Esophagus muscularis mucosa (tissue), 4 donors: Measurements from ENCODE around the gene COL11A1.

Source experiments
- EP300 ChIP-seq: sonication (generic); formaldehyde crosslinking; IDR thresholded peaks from one replicate; pipeline ENCODE4 v1.6.1; 2017; ENCODE audit warnings: antibody characterized with exemption
- POLR2A ChIP-seq: fragments of 450-650 bp; IDR thresholded peaks from one replicate; pipeline ENCODE4 v1.6.1; 2017; ENCODE audit warnings: antibody characterized with exemption, moderate library complexity, mild to moderate bottlenecking, low read depth
- POLR2AphosphoS5 ChIP-seq, 2 donors: sonication (generic); formaldehyde crosslinking; IDR thresholded peaks; one replicate each; pipeline ENCODE4 v1.6.1; 2017; ENCODE audit warnings: antibody characterized with exemption in 2 of 2
- TF ChIP-seq, protein P1 (sequence below), 3 experiments: fragments of 200-600 bp in 2 of 3; fragments of 450-650 bp in 1 of 3; sonication (generic) in 2 of 3; IDR thresholded peaks; one replicate each; pipeline ENCODE4 v1.5.1; 2017 to 2019; ENCODE audit warnings: antibody characterized with exemption in 3 of 3, mild to moderate bottlenecking in 2 of 3, moderate library complexity in 1 of 3

DNA sequence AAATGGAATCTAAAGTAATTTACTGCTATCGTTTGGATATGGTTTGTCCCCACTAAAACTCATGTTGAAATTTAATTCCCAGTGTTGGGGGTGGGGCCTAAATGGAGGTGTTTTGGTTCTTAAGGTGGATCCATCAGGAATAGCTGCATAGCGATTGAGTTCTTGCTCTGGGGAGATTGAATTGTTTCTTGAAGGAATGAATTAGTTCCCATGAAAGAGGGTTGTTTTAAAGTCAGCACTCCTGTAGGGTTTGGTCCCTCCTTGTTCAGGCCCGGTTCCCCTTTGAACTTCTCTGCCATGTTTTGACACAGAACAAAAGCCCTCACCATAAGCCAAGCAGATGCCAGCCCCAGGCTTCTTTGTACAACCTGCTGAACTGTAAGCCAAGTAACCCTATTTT lies 170.9 kb downstream of the COL11A1 start:
- TF ChIP-seq, protein P1, sequence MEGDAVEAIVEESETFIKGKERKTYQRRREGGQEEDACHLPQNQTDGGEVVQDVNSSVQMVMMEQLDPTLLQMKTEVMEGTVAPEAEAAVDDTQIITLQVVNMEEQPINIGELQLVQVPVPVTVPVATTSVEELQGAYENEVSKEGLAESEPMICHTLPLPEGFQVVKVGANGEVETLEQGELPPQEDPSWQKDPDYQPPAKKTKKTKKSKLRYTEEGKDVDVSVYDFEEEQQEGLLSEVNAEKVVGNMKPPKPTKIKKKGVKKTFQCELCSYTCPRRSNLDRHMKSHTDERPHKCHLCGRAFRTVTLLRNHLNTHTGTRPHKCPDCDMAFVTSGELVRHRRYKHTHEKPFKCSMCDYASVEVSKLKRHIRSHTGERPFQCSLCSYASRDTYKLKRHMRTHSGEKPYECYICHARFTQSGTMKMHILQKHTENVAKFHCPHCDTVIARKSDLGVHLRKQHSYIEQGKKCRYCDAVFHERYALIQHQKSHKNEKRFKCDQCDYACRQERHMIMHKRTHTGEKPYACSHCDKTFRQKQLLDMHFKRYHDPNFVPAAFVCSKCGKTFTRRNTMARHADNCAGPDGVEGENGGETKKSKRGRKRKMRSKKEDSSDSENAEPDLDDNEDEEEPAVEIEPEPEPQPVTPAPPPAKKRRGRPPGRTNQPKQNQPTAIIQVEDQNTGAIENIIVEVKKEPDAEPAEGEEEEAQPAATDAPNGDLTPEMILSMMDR (IDR thresholded peaks at IDR 0.05) = no peak
- TF ChIP-seq POLR2AphosphoS5 (IDR thresholded peaks at IDR 0.05) (no peak), POLR2A (no peak), EP300 (no peak)
